ENCODE data around the gene CAB39.

Gene CAB39

DNA sequence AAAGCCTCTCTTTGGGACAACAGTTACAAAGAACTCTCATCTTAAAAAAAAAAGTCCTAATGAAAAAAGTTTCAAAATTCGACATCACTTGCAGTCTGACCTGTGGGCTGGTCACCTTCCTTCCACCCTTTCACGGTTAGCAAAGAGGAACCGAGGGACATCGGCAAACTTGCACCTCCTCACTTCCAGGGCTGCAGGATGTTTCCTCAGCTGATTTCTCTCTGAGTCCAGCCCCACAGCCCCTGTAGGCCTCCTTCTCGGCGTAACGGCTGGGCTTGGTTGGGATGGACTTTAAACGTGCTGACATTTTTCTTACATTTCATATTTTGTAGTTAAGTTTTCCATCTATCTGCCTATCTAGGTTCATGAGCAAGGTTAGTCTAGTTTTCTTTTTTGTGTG, 5.7 kb upstream of the CAB39 start:
- TF ChIP-seq CTCF (IDR thresholded peaks at IDR 0.05; ENCODE audit: extremely low read depth, insufficient read depth, missing control alignments) = no peak
- in situ Hi-C loops (cut with MboI; ENCODE audit: low pct_unique_long_range_greater_than_20kb, low sequenced_read_pairs, unreplicated experiment) = no loop called here
- no peak for DNase-seq (ENCODE audit: low spot score)

DNA sequence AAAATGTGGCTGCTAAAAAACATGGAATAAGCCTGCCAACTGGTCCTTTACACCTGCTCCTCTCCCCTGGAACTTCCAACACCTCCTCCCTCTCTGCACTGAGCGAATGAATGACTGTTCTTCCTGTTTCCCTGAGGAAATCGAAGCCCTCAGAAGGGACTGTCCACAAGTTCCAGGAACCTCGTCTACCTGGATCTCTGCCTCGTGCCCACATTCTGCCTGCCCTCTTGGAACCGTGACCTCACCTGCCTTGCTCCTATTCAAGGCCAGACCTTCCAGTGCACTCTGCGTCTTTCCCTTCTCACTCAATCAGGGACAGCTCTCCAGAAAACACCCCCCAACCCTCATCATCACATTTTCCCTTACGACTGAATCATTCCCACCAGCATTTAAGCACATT, 4.4 kb upstream of the CAB39 start:
- DNase-seq (ENCODE audit: low spot score) = no peak
- in situ Hi-C loops (cut with MboI; ENCODE audit: low pct_unique_long_range_greater_than_20kb, low sequenced_read_pairs, unreplicated experiment) = no loop called here
- TF ChIP-seq CTCF (IDR thresholded peaks at IDR 0.05; ENCODE audit: extremely low read depth, insufficient read depth, missing control alignments) = no peak

- no peak for TF ChIP-seq CTCF (IDR thresholded peaks at IDR 0.05; ENCODE audit: extremely low read depth, insufficient read depth, missing control alignments)
- no peak for DNase-seq (ENCODE audit: low spot score)
- in situ Hi-C loops (cut with MboI; ENCODE audit: low pct_unique_long_range_greater_than_20kb, low sequenced_read_pairs, unreplicated experiment) = no loop called here
Observed at GRCh38 chr2:230711224-230711623, 1.4 kb upstream of the CAB39 start.

DNA sequence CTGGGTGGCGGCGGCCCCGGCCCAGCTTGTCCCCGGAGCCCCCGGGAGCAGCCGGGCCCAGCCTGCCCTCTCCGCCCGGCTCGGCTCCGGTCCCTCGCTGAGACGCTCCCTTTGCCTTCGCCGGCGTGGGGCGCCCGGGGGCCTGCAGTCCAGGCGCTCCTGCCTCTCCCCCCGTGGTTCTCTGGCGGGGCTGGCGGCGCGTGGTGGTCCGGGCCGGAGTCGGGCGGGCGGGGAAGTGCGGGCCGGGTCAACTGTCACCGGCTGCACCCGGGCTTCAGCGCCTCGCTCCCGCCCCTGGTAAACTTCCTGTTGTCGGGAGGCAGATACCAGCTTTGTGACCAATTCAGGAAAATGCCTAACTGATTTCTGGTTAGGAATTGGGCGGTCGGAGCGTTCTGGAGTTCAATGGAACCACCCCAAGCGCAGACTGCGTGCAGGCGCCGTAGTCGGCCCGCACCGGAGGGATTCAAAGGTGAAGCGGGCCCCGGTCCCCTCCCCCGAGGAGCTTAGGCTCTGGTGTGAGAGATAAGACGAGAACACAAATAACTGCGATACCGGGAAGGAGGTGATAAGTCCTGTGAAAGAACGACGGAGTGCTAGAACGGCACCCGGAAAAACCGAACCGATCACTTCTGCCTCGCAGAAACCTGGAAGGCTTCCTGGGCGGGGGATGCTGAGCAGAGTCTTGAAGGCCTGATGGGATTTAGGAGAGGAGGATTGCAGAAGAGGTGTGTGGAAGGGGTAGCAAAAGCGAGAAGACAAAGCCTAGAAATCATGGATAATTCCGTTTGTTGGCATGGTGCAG, 891 bp downstream of the CAB39 start:
- in situ Hi-C loops (cut with MboI; ENCODE audit: low pct_unique_long_range_greater_than_20kb, low sequenced_read_pairs, unreplicated experiment) = no loop called here
- DNase-seq (ENCODE audit: low spot score) = peak; percentile 50
- TF ChIP-seq CTCF (IDR thresholded peaks at IDR 0.05; ENCODE audit: extremely low read depth, insufficient read depth, missing control alignments) = no peak

DNA sequence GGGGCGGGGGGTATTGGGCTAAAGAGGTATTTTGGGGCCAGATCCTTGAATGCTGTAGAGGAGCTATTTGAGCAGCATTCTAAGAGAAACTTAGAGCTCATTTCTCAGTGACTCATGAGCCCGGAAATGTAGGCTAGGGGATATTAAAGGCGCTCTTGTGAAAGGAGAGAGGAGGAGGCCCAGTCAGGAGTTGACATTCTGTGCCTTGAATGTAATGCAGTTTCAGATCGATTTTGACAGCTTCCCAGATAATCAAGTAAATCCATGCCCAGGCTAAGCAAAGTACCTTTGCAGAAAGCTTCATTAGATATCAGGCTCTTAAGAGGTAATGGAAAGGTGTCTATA, 1.5 kb downstream of the CAB39 start:
- no peak for TF ChIP-seq CTCF (IDR thresholded peaks at IDR 0.05; ENCODE audit: extremely low read depth, insufficient read depth, missing control alignments)
- DNase-seq (ENCODE audit: low spot score) = peak; percentile 66
- in situ Hi-C loops (cut with MboI; ENCODE audit: low pct_unique_long_range_greater_than_20kb, low sequenced_read_pairs, unreplicated experiment) = no loop called here

DNA sequence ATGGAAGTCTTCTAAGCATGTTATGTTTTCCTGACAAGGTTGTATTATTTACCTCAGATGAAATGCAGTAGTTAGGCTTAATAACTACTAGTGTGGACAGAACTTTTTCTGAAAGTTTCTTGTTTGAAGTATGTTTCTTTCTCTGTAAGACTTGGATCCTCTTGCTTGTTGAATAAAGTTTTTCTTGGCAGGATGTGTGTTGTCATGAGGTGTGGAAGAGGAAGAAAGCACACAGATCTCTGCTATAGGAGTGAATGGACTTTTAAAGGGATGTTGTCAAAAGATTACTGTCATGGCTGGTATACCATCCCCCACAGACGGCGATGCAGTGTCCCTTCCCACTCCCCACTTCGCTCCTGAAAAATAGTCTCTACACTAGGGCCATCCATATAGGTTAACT, 2.6 kb downstream of the CAB39 start:
- in situ Hi-C loops (cut with MboI; ENCODE audit: low pct_unique_long_range_greater_than_20kb, low sequenced_read_pairs, unreplicated experiment) = no loop called here
- TF ChIP-seq CTCF (IDR thresholded peaks at IDR 0.05; ENCODE audit: extremely low read depth, insufficient read depth, missing control alignments) = no peak
- no peak for DNase-seq (ENCODE audit: low spot score)
